Activated T-cell treated with anti-CD3 and anti-CD28 coated beads, Interleukin-2, amount 50 U/mL, for 72 hours (primary cell): ENCODE data around the gene PFKFB2. TPM values are rescaled to one million over a fixed set of nuclear protein-coding genes. Genes with fewer than 3 reads are reported as not detected.

Experiments
- ATAC-seq, 2 donors: fragments of 150-1000 bp; cut with Tn5 transposase; replicated peaks in 1 of 2; 2 replicates each; pipeline ENCODE4 v1.10.0; 2021; ENCODE audit warnings: moderate library complexity in 2 of 2, mild to moderate bottlenecking in 1 of 2
- DNase-seq, 2 donors: peaks; one replicate each; pipeline ENCODE4 v3.0.0; 2021 to 2022; ENCODE audit warnings: mixed read lengths in 1 of 2
- H3K27ac Mint-ChIP-seq: one replicate; pipeline ENCODE4 v1.8.0; 2022; ENCODE audit warnings: mild to moderate bottlenecking, moderate library complexity, mixed read lengths
- H3K27me3 Mint-ChIP-seq: one replicate; pipeline ENCODE4 v1.8.0; 2022; ENCODE audit warnings: low read depth, mixed read lengths
- H3K36me3 Mint-ChIP-seq, 2 donors: one replicate each; pipeline ENCODE4 v1.8.0; 2022; ENCODE audit warnings: mixed read lengths in 2 of 2, mild to moderate bottlenecking in 1 of 2; ENCODE audit not compliant: insufficient read depth in 2 of 2
- H3K4me1 Mint-ChIP-seq: one replicate; pipeline ENCODE4 v1.8.0; 2022; ENCODE audit warnings: low read depth, mixed read lengths
- H3K4me3 Mint-ChIP-seq, 2 donors: one replicate each; pipeline ENCODE4 v1.8.0; 2022; ENCODE audit warnings: mild to moderate bottlenecking in 2 of 2, mixed read lengths in 2 of 2, moderate library complexity in 2 of 2
- H3K9me3 Mint-ChIP-seq, 2 donors: one replicate each; pipeline ENCODE4 v1.8.0; 2022; ENCODE audit warnings: mixed read lengths in 2 of 2
- total RNA-seq, 2 donors: library from RNA; stranded (reverse); gene quantifications; one replicate each; pipeline ENCODE4 v1.2.3, GENCODE V29; 2022

The PFKFB2 gene
- total RNA-seq, 2 donors from 2014 or later: 4.6 to 6.9 TPM

- Mint-ChIP-seq H3K27ac (peak overlapping the region; percentile 4), H3K4me1 (peaks cover 25% of the 10 kb centered on the region), H3K9me3 (no peaks in the 10 kb centered on the region), H3K36me3 (peaks cover 0 to 3% of the 10 kb centered on the region in 2 donors), H3K4me3 (no peak overlapping the region), H3K27me3 (no peaks in the 10 kb centered on the region)
- peak in 1 of 2 donors; percentile 30 for DNase-seq
- peak; percentile 83 to 84 for ATAC-seq
Observed at GRCh38 chr1:207069061-207069460, 16.0 kb downstream of the PFKFB2 start.

GRCh38 chr1:207069858-207070506 is 16.9 kb downstream of the PFKFB2 start:
- peaks cover 25% of the 10 kb centered on the region for H3K4me1 Mint-ChIP-seq
- DNase-seq (no peak), ATAC-seq (no peak)
- H3K27me3 Mint-ChIP-seq: no peaks in the 10 kb centered on the region
- H3K27ac Mint-ChIP-seq: peak overlapping the region; percentile 7
- H3K4me3 Mint-ChIP-seq: no peak overlapping the region
- H3K9me3 Mint-ChIP-seq: no peaks in the 10 kb centered on the region
- H3K36me3 Mint-ChIP-seq: peaks cover 0 to 3% of the 10 kb centered on the region in 2 donors

DNA sequence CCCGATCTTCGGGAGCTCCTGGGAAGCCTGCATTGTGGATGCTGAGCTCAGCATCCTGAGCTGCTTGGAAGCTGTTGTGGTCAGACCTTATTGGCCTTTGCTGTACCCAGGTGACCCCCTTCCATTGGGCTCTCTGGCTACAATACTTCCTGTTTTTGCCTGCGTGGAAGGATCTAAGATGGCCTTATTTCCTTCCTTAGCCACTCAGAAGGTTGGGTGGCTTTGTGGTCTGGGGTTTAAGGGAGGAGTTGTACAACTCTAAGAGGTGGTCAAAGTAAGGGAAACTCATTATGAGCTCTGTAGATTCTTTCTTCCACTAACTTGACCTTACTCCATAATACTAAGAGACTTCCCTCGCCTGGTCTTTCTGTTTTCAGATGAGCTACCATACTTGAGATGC is 17.7 kb downstream of the PFKFB2 start:
- H3K4me3 Mint-ChIP-seq: no peak overlapping the region
- no peaks in the 10 kb centered on the region for H3K27me3 Mint-ChIP-seq
- ATAC-seq (peak; percentile 31 to 33), DNase-seq (no peak)
- H3K27ac Mint-ChIP-seq: peak overlapping the region; percentile 14
- H3K36me3 Mint-ChIP-seq: peaks cover 0 to 3% of the 10 kb centered on the region in 2 donors
- peaks cover 25% of the 10 kb centered on the region for H3K4me1 Mint-ChIP-seq
- no peaks in the 10 kb centered on the region for H3K9me3 Mint-ChIP-seq

- H3K4me1 Mint-ChIP-seq: peaks cover 25% of the 10 kb centered on the region
- H3K9me3 Mint-ChIP-seq: no peaks in the 10 kb centered on the region
- no peak for ATAC-seq
- H3K36me3 Mint-ChIP-seq: peaks cover 0 to 3% of the 10 kb centered on the region in 2 donors
- no peaks in the 10 kb centered on the region for H3K27me3 Mint-ChIP-seq
- H3K27ac Mint-ChIP-seq: no peak overlapping the region
- no peak overlapping the region for H3K4me3 Mint-ChIP-seq
- no peak for DNase-seq
Observed at GRCh38 chr1:207071426-207071825, 18.4 kb downstream of the PFKFB2 start.

- Mint-ChIP-seq H3K4me3 (no peak overlapping the region), H3K27me3 (no peaks in the 10 kb centered on the region), H3K36me3 (peaks cover 0 to 3% of the 10 kb centered on the region in 2 donors), H3K4me1 (peaks cover 25% of the 10 kb centered on the region), H3K27ac (no peak overlapping the region), H3K9me3 (no peaks in the 10 kb centered on the region)
- ATAC-seq: no peak
- no peak for DNase-seq
Observed at GRCh38 chr1:207072233-207072632, 19.2 kb downstream of the PFKFB2 start.

DNA sequence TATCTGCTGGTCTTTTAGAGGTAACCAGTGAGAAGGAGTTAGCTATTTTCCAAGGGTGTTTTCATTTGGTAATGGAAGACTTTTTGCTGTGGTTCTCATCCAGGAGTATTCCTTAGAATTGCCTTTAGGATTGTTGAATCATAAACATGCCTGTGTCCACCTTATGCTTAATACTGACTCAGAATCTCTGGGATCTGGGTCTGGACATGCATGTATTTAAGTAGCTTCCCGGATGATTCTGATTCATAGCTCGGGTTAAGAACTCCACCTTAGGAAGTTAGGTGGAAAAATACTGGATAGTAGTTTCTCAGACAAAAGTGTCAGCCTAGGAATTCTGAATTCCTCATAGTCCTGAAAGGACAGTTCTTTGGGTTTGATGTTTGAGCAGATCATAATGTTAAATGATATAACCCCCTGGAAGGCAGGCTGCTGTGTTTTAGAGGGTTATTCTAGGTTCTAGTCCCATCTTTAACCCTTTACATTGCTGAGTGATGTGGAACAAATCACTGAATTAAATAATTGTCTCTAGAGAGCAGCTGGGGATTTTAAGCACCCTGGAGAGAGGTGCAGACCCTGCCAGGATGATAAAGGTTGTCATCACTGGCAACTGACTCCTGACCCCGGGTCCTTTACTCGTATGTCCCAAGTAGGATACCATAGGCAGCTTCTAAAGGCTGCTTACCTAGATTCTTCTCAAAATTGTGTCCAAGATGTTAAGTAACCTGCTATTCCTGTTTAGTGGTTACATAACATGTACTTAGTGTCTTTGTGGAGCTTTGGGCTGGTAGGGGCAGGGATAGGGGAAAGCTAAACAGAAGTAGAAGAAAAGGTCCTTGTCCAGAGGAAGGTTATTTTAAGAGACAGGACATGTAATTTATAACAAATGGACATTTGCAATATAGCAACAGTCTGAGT is 21.1 kb downstream of the PFKFB2 start:
- H3K4me1 Mint-ChIP-seq: peaks cover 21% of the 10 kb centered on the region
- H3K27me3 Mint-ChIP-seq: no peaks in the 10 kb centered on the region
- H3K27ac Mint-ChIP-seq: no peak overlapping the region
- DNase-seq (no peak), ATAC-seq (no peak)
- peaks cover 0 to under 1% of the 10 kb centered on the region in 2 donors for H3K36me3 Mint-ChIP-seq
- no peak overlapping the region for H3K4me3 Mint-ChIP-seq
- H3K9me3 Mint-ChIP-seq: no peaks in the 10 kb centered on the region

GRCh38 chr1:207076181-207076955 is 23.3 kb downstream of the PFKFB2 start:
- Mint-ChIP-seq H3K4me1 (peaks cover under 1% of the 10 kb centered on the region), H3K27ac (no peak overlapping the region), H3K9me3 (no peaks in the 10 kb centered on the region), H3K27me3 (no peaks in the 10 kb centered on the region), H3K4me3 (no peak overlapping the region), H3K36me3 (no peaks in the 10 kb centered on the region)
- DNase-seq (no peak), ATAC-seq (no peak)

DNA sequence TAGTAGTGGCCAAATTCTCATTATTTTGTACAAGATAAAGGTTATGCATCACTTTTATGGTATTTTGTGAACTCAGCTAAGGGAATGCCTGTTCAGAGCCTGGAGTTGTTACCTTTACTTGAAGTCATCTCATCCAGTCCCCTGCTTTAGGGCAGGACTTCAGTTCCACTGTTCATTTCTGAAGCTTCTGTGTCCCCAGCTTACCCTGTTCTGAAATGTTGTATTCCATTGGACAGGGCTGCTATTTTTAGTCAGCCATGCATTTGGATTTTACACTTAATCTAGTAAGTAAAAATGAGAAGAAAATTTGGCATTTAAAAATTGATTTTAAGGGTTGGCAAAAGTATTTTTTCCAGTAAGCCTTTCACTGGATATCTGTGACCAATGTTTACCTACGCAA is 23.9 kb downstream of the PFKFB2 start:
- H3K36me3 Mint-ChIP-seq: no peaks in the 10 kb centered on the region
- DNase-seq (no peak), ATAC-seq (no peak)
- no peaks in the 10 kb centered on the region for H3K27me3 Mint-ChIP-seq
- no peaks in the 10 kb centered on the region for H3K4me1 Mint-ChIP-seq
- H3K4me3 Mint-ChIP-seq: no peak overlapping the region
- no peaks in the 10 kb centered on the region for H3K9me3 Mint-ChIP-seq
- no peak overlapping the region for H3K27ac Mint-ChIP-seq

DNA sequence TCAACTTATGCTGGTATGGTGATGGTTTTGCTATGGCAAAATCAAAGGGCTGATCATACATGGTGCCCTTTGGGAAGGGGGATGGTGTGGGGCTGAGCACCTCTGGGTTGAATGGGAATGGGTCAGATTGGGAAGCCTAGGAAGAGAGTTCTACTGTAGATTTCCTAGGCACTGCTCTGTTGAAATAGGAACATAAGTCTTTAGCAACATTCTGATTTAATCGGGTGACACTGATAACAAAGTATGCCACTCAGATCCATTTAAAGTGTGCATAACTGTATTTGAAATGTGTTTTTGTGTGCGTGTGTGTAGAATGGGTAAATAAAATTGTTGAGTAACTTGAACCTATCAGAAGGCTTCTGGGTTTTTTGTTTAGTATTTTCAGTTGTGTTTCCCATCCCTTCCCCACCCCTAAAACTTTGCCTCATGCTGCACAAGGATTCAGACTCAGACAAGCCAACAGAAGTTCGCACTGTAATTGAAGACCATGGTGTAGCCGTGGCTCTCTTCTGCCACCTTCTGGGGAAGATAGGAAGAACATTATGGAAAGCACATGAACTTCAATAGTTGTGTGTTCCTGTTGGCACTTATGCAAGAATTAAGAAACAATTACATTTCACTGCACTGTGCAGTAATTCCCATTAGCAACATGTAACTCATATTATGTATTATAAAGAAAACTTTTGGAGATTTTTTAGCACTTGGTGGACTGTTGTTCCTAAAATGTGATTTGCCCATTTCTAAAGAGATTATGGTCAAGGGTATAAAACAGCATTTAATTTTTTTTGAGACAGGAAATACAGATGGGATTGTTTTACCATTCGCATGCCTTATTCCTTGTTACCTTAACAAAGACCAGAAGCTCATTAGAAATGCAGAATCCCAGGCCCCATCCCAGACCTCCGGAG is 24.6 kb downstream of the PFKFB2 start:
- Mint-ChIP-seq H3K4me3 (no peak overlapping the region), H3K27ac (no peak overlapping the region)

DNA sequence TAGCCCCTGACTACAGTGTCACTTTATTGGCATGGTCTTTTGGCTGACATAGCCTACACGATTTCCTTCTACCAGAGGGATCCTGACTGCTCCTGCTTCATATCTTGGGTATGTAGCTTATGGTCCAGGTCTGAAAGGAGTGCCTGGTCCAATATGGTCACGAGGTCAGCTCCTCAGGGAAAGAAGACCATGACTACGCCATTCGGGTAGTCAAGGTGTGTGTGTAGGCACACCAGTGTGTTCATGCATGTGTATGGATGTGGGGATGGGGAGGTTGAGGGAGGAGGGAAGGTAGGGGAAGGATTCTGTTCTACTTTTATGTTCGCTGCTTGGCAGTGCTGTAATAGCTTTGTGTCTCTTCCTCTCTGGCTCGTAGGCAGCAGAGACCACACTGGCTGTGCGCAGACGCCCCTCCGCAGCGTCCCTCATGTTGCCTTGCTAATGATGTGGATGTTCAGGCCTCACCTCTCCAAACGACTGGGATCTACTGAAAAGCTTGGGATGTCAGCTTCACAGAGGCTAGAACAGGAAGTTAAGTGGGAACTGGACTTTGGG is 25.6 kb downstream of the PFKFB2 start:
- Mint-ChIP-seq H3K4me1 (no peaks in the 10 kb centered on the region), H3K27me3 (peaks cover 8% of the 10 kb centered on the region), H3K4me3 (no peak overlapping the region), H3K36me3 (no peaks in the 10 kb centered on the region), H3K27ac (no peak overlapping the region), H3K9me3 (no peaks in the 10 kb centered on the region)
- DNase-seq (no peak), ATAC-seq (no peak)

More for the DNA sequence above, 24.6 kb downstream of the PFKFB2 start:
- peak; percentile 47 to 75 for DNase-seq
- H3K9me3 Mint-ChIP-seq: no peaks in the 10 kb centered on the region
- peak; percentile 69 to 77 for ATAC-seq
- no peaks in the 10 kb centered on the region for H3K27me3 Mint-ChIP-seq
- no peaks in the 10 kb centered on the region for H3K4me1 Mint-ChIP-seq
- H3K36me3 Mint-ChIP-seq: no peaks in the 10 kb centered on the region

DNA sequence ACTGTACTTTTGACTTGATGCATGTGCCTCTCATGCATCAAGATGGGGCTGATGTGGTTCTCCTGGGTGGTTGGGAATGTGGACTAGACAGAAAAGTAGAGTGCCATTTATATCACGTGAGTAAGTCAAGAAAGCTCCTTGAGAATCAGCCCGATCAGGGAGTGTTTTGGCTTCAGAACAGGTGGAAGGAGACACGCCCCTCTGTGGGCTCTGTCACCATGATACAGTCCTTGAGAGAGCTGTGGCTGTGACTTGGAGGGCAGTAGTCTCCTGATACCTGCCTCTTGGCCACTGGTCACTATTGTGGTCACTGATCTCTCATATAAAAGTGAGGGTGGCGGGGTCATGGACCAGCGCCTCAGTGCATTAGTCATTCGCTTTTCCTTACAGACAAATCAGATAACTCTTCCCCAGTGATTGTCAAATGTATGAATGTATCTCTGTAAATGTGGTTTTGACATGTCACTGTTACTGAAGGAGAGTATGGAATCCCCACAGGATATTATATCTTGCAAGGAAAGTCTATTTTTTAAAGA is 26.7 kb downstream of the PFKFB2 start:
- Mint-ChIP-seq H3K27me3 (peaks cover 10% of the 10 kb centered on the region), H3K9me3 (no peaks in the 10 kb centered on the region), H3K4me3 (no peak overlapping the region), H3K27ac (no peak overlapping the region), H3K4me1 (peaks cover 5% of the 10 kb centered on the region), H3K36me3 (no peaks in the 10 kb centered on the region)
- no peak for DNase-seq
- no peak for ATAC-seq

DNA sequence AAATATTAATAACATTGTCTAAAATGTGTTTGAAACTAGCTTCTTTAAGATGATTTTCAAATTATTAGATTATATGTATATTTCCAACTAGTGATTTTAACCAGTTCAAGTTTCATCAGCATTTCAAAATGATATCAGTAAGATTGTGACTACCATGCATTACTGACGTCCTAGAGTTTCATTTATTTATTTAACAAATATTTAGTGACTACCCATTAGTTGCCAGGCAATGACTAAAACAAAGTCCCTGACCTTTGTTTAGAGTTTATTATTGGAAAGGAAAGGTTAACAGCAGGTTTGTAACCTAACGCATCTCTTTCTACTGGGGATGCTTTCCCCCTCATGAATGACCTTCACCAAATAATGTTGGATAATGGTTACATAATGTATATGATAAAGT is 28.0 kb downstream of the PFKFB2 start:
- no peak overlapping the region for H3K4me3 Mint-ChIP-seq
- DNase-seq (no peak), ATAC-seq (no peak)
- no peaks in the 10 kb centered on the region for H3K9me3 Mint-ChIP-seq
- H3K27ac Mint-ChIP-seq: no peak overlapping the region
- no peaks in the 10 kb centered on the region for H3K36me3 Mint-ChIP-seq
- H3K27me3 Mint-ChIP-seq: peaks cover 10% of the 10 kb centered on the region
- peaks cover 12% of the 10 kb centered on the region for H3K4me1 Mint-ChIP-seq
